HFFc6 (cell line): Measurements from ENCODE around the gene UBTD1. TPM values are rescaled to one million over a fixed set of nuclear protein-coding genes. Genes with fewer than 3 reads are reported as not detected.

Experiments used
- DNase-seq: peaks from one replicate; pipeline ENCODE4 v3.0.0-alpha.2; 2018
- H3K27ac Mint-ChIP-seq: 2 replicates; pipeline ENCODE4 v1.8.0; 2020; ENCODE audit warnings: mild to moderate bottlenecking, mixed read lengths
- H3K27me3 Mint-ChIP-seq: 2 replicates; pipeline ENCODE4 v1.8.0; 2021; ENCODE audit warnings: mild to moderate bottlenecking, moderate library complexity, mixed read lengths; ENCODE audit not compliant: insufficient read depth
- H3K36me3 Mint-ChIP-seq: 2 replicates; pipeline ENCODE4 v1.8.0; 2021; ENCODE audit warnings: low read depth, mixed read lengths
- H3K4me1 Mint-ChIP-seq: 2 replicates; pipeline ENCODE4 v1.8.0; 2020; ENCODE audit warnings: low read depth, mixed read lengths
- H3K4me3 Mint-ChIP-seq: 2 replicates; pipeline ENCODE4 v1.8.0; 2020; ENCODE audit warnings: mild to moderate bottlenecking, moderate library complexity, mixed read lengths
- H3K9me3 Mint-ChIP-seq: 2 replicates; pipeline ENCODE4 v1.8.0; 2020; ENCODE audit warnings: mild to moderate bottlenecking, mixed read lengths
- total RNA-seq, 6 experiments: library from RNA; stranded (reverse); fragmentation: NEBNext Ultra II Directional; extraction: Animal tissue kit (Norgen Biotek cat#: 25700); gene quantifications; 2 replicates in 1 of 6; 3 replicates in 5 of 6; pipeline ENCODE4 v1.2.3, GENCODE V29; 2021
- TF ChIP-seq, protein P1 (sequence below): fragments of 200-600 bp; sonication (generic); IDR thresholded peaks from 2 replicates; pipeline ENCODE4 v1.5.0; 2021; ENCODE audit warnings: antibody characterized with exemption, mild to moderate bottlenecking

The UBTD1 gene
- total RNA-seq, 6 experiments from 2014 or later: 31.3 to 42.1 (median 34.8) TPM

GRCh38 chr10:97563337-97563736 is 64.6 kb downstream of the UBTD1 start:
- H3K36me3 Mint-ChIP-seq: no peaks in the 10 kb centered on the region
- no peak for DNase-seq
- H3K27me3 Mint-ChIP-seq: no peaks in the 10 kb centered on the region
- H3K4me3 Mint-ChIP-seq: no peak overlapping the region
- peaks cover 21% of the 10 kb centered on the region for H3K4me1 Mint-ChIP-seq
- H3K9me3 Mint-ChIP-seq: no peaks in the 10 kb centered on the region
- no peak overlapping the region for H3K27ac Mint-ChIP-seq
- TF ChIP-seq, protein P1, sequence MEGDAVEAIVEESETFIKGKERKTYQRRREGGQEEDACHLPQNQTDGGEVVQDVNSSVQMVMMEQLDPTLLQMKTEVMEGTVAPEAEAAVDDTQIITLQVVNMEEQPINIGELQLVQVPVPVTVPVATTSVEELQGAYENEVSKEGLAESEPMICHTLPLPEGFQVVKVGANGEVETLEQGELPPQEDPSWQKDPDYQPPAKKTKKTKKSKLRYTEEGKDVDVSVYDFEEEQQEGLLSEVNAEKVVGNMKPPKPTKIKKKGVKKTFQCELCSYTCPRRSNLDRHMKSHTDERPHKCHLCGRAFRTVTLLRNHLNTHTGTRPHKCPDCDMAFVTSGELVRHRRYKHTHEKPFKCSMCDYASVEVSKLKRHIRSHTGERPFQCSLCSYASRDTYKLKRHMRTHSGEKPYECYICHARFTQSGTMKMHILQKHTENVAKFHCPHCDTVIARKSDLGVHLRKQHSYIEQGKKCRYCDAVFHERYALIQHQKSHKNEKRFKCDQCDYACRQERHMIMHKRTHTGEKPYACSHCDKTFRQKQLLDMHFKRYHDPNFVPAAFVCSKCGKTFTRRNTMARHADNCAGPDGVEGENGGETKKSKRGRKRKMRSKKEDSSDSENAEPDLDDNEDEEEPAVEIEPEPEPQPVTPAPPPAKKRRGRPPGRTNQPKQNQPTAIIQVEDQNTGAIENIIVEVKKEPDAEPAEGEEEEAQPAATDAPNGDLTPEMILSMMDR: no peak

GRCh38 chr10:97564776-97565175 is 66.1 kb downstream of the UBTD1 start:
- Mint-ChIP-seq H3K4me3 (no peak overlapping the region), H3K4me1 (peaks cover 21% of the 10 kb centered on the region), H3K27me3 (no peaks in the 10 kb centered on the region), H3K36me3 (peaks cover 4% of the 10 kb centered on the region; the same call in 1 of the 2 replicates), H3K9me3 (no peaks in the 10 kb centered on the region), H3K27ac (no peak overlapping the region)
- no peak for DNase-seq
- TF ChIP-seq, protein P1: no peak

DNA sequence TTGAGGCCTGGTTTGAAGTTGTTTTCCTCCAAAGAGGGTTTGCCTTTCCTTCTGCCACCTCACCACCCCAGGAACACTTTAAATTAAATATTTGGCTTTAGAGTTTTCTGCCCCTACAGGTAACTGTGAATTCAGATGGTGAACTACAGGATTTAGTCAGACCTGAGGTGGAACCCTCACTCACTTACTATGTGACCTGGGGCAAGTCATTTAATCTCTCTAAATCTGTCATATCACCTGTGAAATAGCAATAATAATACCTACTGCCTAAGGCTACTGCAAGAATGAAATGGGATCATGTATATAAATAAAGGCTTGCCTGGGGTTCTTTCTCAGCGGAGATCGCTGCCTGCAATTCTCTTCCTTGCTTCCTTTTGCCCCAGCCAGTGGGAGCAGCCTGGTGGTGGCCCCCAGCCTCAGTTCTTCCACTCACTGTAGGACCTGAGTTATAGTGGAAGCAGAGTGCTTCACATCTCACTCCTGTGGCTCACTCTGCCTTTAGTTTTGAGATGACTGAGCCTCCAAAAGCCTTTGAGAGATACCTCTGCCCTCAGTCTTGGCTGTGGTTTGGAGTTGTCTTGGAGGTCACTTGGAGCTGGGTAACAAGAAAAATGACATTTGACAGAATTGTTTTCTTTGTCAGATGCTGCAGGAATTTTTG is 67.7 kb downstream of the UBTD1 start:
- no peaks in the 10 kb centered on the region for H3K27me3 Mint-ChIP-seq

DNA sequence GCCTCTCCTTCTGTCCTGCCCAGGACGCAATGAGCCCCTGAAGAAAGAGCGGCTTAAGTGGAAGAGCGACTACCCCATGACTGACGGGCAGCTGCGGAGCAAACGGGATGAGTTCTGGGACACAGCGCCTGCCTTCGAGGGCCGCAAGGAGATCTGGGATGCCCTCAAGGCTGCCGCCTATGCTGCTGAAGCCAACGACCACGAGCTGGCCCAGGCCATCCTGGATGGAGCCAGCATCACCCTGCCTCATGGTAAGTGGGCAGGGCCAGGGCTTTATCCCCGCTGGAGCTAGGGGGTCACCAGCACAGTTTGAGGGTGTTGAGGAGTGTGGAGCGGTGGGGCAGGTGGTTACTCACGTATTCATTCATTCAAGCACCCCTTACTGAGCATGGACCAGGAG is 69.2 kb downstream of the UBTD1 start:
- TF ChIP-seq, protein P1: no peak
- peaks cover 5% of the 10 kb centered on the region; the same call in 1 of the 2 replicates for H3K36me3 Mint-ChIP-seq
- H3K9me3 Mint-ChIP-seq: no peaks in the 10 kb centered on the region
- peaks cover 26% of the 10 kb centered on the region for H3K4me1 Mint-ChIP-seq
- no peak overlapping the region for H3K4me3 Mint-ChIP-seq
- no peaks in the 10 kb centered on the region; the same call in 1 of the 2 replicates for H3K27me3 Mint-ChIP-seq
- no peak overlapping the region for H3K27ac Mint-ChIP-seq
- no peak for DNase-seq

More for the DNA sequence above, 67.7 kb downstream of the UBTD1 start:
- TF ChIP-seq, protein P1: no peak
- no peaks in the 10 kb centered on the region for H3K9me3 Mint-ChIP-seq
- H3K4me1 Mint-ChIP-seq: peaks cover 21% of the 10 kb centered on the region
- H3K4me3 Mint-ChIP-seq: no peak overlapping the region
- peak overlapping the region; percentile 9; the same call in 1 of the 2 replicates for H3K27ac Mint-ChIP-seq
- no peak for DNase-seq
- H3K36me3 Mint-ChIP-seq: peaks cover 5% of the 10 kb centered on the region; the same call in 1 of the 2 replicates

- H3K27ac Mint-ChIP-seq: no peak overlapping the region
These were observed 71.5 kb downstream of the UBTD1 start for GRCh38 chr10:97570146-97570788.

More at GRCh38 chr10:97570146-97570788, 71.5 kb downstream of the UBTD1 start:
- H3K9me3 Mint-ChIP-seq: no peaks in the 10 kb centered on the region
- peaks cover 32% of the 10 kb centered on the region for H3K4me1 Mint-ChIP-seq
- H3K27me3 Mint-ChIP-seq: no peaks in the 10 kb centered on the region; the same call in 1 of the 2 replicates
- no peak for DNase-seq
- TF ChIP-seq, protein P1: no peak
- no peak overlapping the region for H3K4me3 Mint-ChIP-seq
- peaks cover 5% of the 10 kb centered on the region; the same call in 1 of the 2 replicates for H3K36me3 Mint-ChIP-seq
